Muscle layer of duodenum (tissue), 2 donors: ENCODE results near the gene IZUMO1.
A peak's percentile ranks its signal among the peaks of the same experiment; 100 is the strongest.
"Not testable (repeated sequence)": the region's sequence is repeated elsewhere in the genome, so short reads cannot be mapped to it uniquely, and the experiment has no call there.

Experiments
- H3K27ac ChIP-seq: one replicate; pipeline ENCODE4 v1.7.0; 2013; ENCODE audit warnings: mild to moderate bottlenecking, low read length
- H3K27me3 ChIP-seq: one replicate; pipeline ENCODE4 v1.7.0; 2013; ENCODE audit warnings: low read depth, mild to moderate bottlenecking, control low read depth, low read length
- H3K36me3 ChIP-seq, 2 donors: one replicate each; pipeline ENCODE4 v1.7.0; 2013; ENCODE audit warnings: low read length in 2 of 2, control low read depth in 1 of 2, mild to moderate bottlenecking in 1 of 2; ENCODE audit not compliant: insufficient read depth in 2 of 2, control insufficient read depth in 1 of 2
- H3K4me1 ChIP-seq, 2 donors: one replicate each; pipeline ENCODE4 v1.7.0; 2013; ENCODE audit warnings: low read length in 2 of 2, mild to moderate bottlenecking in 2 of 2, control low read depth in 1 of 2, moderate library complexity in 1 of 2; ENCODE audit not compliant: insufficient read depth in 2 of 2, control insufficient read depth in 1 of 2
- H3K4me3 ChIP-seq, 2 donors: one replicate each; pipeline ENCODE4 v1.7.0; 2013; ENCODE audit warnings: low read length in 2 of 2, low read depth in 1 of 2, mild to moderate bottlenecking in 1 of 2
- H3K9me3 ChIP-seq, 2 donors: one replicate each; pipeline ENCODE4 v1.7.0; 2013; ENCODE audit warnings: low read length in 2 of 2, control low read depth in 1 of 2, mild to moderate bottlenecking in 1 of 2; ENCODE audit not compliant: control insufficient read depth in 1 of 2
- donor health status: healthy.

Gene IZUMO1

GRCh38 chr19:48728911-48729664 is 17.6 kb downstream of the IZUMO1 start:
- H3K9me3 ChIP-seq: no peaks in the 10 kb centered on the region
- H3K36me3 ChIP-seq: peaks cover 0 to 4% of the 10 kb centered on the region in 2 donors
- no peak overlapping the region for H3K27ac ChIP-seq
- no peak overlapping the region for H3K4me3 ChIP-seq
- H3K27me3 ChIP-seq: no peaks in the 10 kb centered on the region
- H3K4me1 ChIP-seq: peaks cover 3% of the 10 kb centered on the region in 2 donors

GRCh38 chr19:48726556-48726955 is 20.2 kb downstream of the IZUMO1 start:
- Histone ChIP-seq H3K4me1 (peaks cover 3% of the 10 kb centered on the region in 2 donors), H3K4me3 (no peak overlapping the region), H3K36me3 (peaks cover 0 to 6% of the 10 kb centered on the region in 2 donors), H3K9me3 (no peaks in the 10 kb centered on the region), H3K27ac (no peak overlapping the region), H3K27me3 (no peaks in the 10 kb centered on the region)

GRCh38 chr19:48724796-48725753 is 21.6 kb downstream of the IZUMO1 start:
- no peaks in the 10 kb centered on the region for H3K9me3 ChIP-seq
- peaks cover 0 to 6% of the 10 kb centered on the region in 2 donors for H3K36me3 ChIP-seq
- peak overlapping the region; percentile 74 for H3K27ac ChIP-seq
- H3K4me3 ChIP-seq: no peak overlapping the region
- H3K27me3 ChIP-seq: no peaks in the 10 kb centered on the region
- peaks cover 7 to 9% of the 10 kb centered on the region in 2 donors for H3K4me1 ChIP-seq

DNA sequence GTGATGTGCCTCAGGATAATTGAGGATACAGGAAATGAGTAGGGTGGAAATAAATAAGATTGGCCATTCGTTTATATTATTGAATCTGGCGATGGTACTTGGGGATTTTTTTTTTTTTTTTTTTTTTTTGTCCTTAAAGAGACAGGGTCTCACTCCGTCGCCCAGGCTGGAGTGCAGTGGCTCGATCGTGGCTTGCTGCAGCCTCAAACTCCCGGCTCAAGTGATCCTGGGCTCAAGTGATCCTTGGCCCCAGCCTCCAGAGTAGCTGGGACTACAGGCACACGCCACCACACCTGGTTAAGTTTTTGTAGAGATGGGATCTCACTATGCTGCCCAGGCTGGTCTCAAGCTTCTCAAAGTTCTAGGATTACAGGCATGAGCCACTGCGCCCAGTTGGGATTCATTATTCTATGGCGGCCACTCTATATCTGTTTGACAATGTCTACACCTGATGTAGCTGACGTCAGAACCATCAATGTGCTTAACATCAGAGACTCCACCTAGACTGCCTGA is 24.5 kb downstream of the IZUMO1 start:
- Histone ChIP-seq H3K4me3 (no peak overlapping the region), H3K36me3 (peaks cover 0 to 6% of the 10 kb centered on the region in 2 donors), H3K9me3 (no peaks in the 10 kb centered on the region), H3K4me1 (peaks cover 7 to 16% of the 10 kb centered on the region in 2 donors), H3K27me3 (no peaks in the 10 kb centered on the region), H3K27ac (no peak overlapping the region)

GRCh38 chr19:48720613-48721296 is 26.0 kb downstream of the IZUMO1 start:
- Histone ChIP-seq H3K36me3 (peaks cover 0 to 6% of the 10 kb centered on the region in 2 donors), H3K27ac (peak overlapping the region; percentile 75), H3K4me1 (peaks cover 7 to 27% of the 10 kb centered on the region in 2 donors), H3K9me3 (no peaks in the 10 kb centered on the region), H3K4me3 (peak overlapping the region; percentile 62 to 72), H3K27me3 (no peaks in the 10 kb centered on the region)

DNA sequence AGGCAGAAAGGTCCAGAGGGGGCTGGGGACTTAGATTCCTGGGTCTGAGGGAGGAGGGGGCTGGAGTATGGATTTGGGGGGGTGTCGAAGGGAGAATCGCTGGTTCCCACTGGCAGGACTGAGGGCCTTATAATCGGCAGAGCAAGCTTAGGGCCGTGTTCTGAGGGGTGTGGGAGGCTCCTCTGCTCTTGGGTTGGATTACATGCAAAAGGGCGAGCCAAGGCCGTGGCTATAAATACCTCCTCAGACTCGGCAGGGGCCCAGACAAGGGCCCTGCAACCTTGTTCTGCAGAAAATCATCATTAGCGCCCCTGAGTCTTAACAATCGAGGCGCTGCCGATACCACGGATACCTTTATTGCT is 26.5 kb downstream of the IZUMO1 start:
- Histone ChIP-seq H3K27ac (no peak overlapping the region), H3K4me3 (peak overlapping the region; percentile 62 to 72), H3K4me1 (peaks cover 7 to 29% of the 10 kb centered on the region in 2 donors), H3K9me3 (no peaks in the 10 kb centered on the region), H3K27me3 (no peaks in the 10 kb centered on the region), H3K36me3 (peaks cover 0 to 6% of the 10 kb centered on the region in 2 donors)

DNA sequence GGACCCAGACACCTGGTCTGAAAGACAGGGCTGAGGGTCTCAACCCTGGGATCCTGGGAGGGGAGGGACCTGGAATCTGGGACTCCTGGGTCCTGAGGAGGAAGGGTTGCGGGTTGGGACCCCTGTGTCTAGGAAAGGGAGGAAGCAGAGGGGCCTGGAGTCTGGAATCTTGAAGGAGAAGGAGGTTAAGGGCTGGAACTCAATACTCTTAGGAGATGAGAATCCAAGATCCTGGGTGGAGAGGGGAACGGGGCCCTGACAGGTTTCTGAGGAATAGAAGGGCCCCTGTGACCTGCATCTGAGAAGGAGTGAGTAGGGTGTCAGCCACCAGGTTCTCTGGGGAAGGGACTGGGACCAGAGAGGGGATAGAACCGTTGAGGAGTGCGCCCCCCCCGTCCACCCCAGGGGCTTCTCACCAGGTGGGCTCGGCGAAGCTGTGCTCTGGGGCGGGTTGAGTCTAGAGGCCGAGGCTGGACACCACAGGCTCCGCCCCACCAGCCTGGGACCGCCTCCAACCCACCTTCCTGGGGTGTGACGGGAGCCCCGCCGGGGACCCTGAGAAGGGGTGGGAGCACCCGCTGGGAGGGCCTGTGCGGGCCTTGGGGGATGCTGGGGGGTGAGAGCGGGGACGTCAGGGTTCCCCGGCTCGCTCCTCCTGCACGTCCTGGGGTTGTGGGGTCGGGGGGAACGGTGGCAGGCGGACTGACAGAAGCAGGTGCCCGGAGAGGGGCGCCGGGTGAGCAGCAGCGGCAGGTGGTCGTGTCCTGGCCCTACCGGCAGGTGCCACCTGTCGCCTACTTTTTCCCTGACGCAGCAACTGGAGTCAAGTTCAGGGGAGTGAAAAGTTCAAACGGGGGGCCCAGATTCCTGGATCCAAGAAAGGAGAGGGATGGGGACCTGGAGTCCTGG is 27.2 kb downstream of the IZUMO1 start, which contains the start of gene MAMSTR:
Gene MAMSTR (minus strand): TSS at position 463 of the 909 bp plus-strand sequence. CDS start 694 bp downstream, outside the sequence.
- H3K36me3 ChIP-seq: peaks cover 0 to 6% of the 10 kb centered on the region in 2 donors
- H3K4me3 ChIP-seq: peak within 1 kb of the TSS; percentile 62 to 72
- peak within 1 kb of the TSS; percentile 75 for H3K27ac ChIP-seq
- H3K4me1 ChIP-seq: peaks cover 7 to 36% of the 10 kb centered on the region in 2 donors
- H3K9me3 ChIP-seq: no peaks in the 10 kb centered on the region
- H3K27me3 ChIP-seq: no peaks in the 10 kb centered on the region

GRCh38 chr19:48718711-48719231 is 27.9 kb downstream of the IZUMO1 start:
- peaks cover 4 to 38% of the 10 kb centered on the region in 2 donors for H3K4me1 ChIP-seq
- H3K4me3 ChIP-seq: no peak overlapping the region
- no peak overlapping the region for H3K27ac ChIP-seq

GRCh38 chr19:48718106-48718505 is 28.6 kb downstream of the IZUMO1 start:
- not testable (repeated sequence) for H3K9me3 ChIP-seq, H3K27ac ChIP-seq, H3K4me3 ChIP-seq, H3K27me3 ChIP-seq, H3K36me3 ChIP-seq
- peaks cover 9 to 44% of the 10 kb centered on the region in 2 donors for H3K4me1 ChIP-seq

More at GRCh38 chr19:48718711-48719231, 27.9 kb downstream of the IZUMO1 start:
- no peaks in the 10 kb centered on the region for H3K9me3 ChIP-seq
- H3K36me3 ChIP-seq: no peaks in the 10 kb centered on the region
- H3K27me3 ChIP-seq: no peaks in the 10 kb centered on the region
